Suprapubic skin (tissue), 4 donors: ENCODE measurements around the gene COL9A3. TPM values are rescaled to one million over a fixed set of nuclear protein-coding genes. Genes with fewer than 3 reads are reported as not detected.

Experiments used
- DNase-seq, 2 donors: peaks; one replicate each; pipeline ENCODE4 v3.0.0-alpha.2; 2019; ENCODE audit warnings: low spot score in 2 of 2
- H3K27ac ChIP-seq: fragments of 200-600 bp; sonication (generic); one replicate; pipeline ENCODE4 v1.5.1; 2019
- H3K27me3 ChIP-seq: fragments of 200-600 bp; sonication (generic); one replicate; pipeline ENCODE4 v1.5.1; 2019
- H3K36me3 ChIP-seq: fragments of 200-600 bp; sonication (generic); one replicate; pipeline ENCODE4 v1.5.1; 2019
- H3K4me1 ChIP-seq: fragments of 200-600 bp; sonication (generic); one replicate; pipeline ENCODE4 v1.5.1; 2019
- H3K4me3 ChIP-seq: fragments of 200-600 bp; sonication (generic); one replicate; pipeline ENCODE4 v1.5.1; 2019; ENCODE audit warnings: mild to moderate bottlenecking
- H3K9me3 ChIP-seq: fragments of 200-600 bp; sonication (generic); one replicate; pipeline ENCODE4 v1.5.1; 2019
- EP300 ChIP-seq: sonication (generic); formaldehyde crosslinking; IDR thresholded peaks from one replicate; pipeline ENCODE4 v1.6.1; 2017; ENCODE audit warnings: antibody characterized with exemption
- POLR2A ChIP-seq, 2 donors: fragments of 450-650 bp; IDR thresholded peaks; one replicate each; pipeline ENCODE4 v1.6.1; 2017; ENCODE audit warnings: antibody characterized with exemption in 2 of 2, mild to moderate bottlenecking in 2 of 2, moderate library complexity in 2 of 2
- POLR2AphosphoS5 ChIP-seq, 3 donors: sonication (generic); formaldehyde crosslinking; IDR thresholded peaks; one replicate each; pipeline ENCODE4 v1.6.1; 2017; ENCODE audit warnings: antibody characterized with exemption in 3 of 3
- WGBS: methylation state at CpG from one replicate; pipeline ENCODE4 v1.1.5; 2018; 5-methylcytosine and 5-hydroxymethylcytosine counted together
- total RNA-seq, 4 donors: library from RNA; depleted of rRNA; stranded (reverse); fragments of >200 nt; gene quantifications; one replicate each; pipeline ENCODE4 v1.1.0, GENCODE V29; 2016
- TF ChIP-seq, protein P1 (sequence below), 2 donors: fragments of 200-600 bp in 1 of 2; fragments of 450-650 bp in 1 of 2; sonication (generic) in 1 of 2; IDR thresholded peaks; one replicate each; pipeline ENCODE4 v1.5.1; 2016 to 2019; ENCODE audit warnings: antibody characterized with exemption in 2 of 2, mild to moderate bottlenecking in 1 of 2, moderate library complexity in 1 of 2

Gene COL9A3
- total RNA-seq, 4 donors from 2014 or later = 6.1 to 11.3 (median 8.1) TPM

DNA sequence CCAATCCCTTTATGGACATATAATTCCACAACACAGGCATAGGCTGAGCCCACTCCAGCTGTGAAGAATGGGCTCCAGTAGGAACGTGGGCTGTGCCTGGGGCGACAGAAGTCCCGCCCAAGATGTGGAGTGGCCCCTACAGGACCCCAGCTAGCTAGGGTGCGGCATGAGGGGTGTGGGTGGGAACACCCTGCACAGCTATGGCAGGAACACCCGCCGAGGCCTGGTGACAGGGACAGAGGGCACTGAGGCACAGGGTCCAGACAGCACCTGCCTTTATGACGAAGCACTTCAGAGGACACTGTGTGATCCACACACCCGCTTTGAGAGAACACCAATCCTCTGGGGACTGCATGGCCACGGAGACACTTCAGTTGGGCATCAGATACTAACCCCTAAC is 73.0 kb downstream of the COL9A3 start:
- no peak overlapping the region for H3K27ac ChIP-seq
- 94% methylated on average over 5 of the region's 9 CpGs for WGBS
- H3K36me3 ChIP-seq = peaks cover 83% of the 10 kb centered on the region
- DNase-seq = no peak
- H3K4me3 ChIP-seq = no peak overlapping the region
- H3K27me3 ChIP-seq = no peaks in the 10 kb centered on the region
- H3K4me1 ChIP-seq = peaks cover 18% of the 10 kb centered on the region
- TF ChIP-seq EP300 = no peak
- no peak for TF ChIP-seq POLR2A (IDR thresholded peaks at IDR 0.05)
- TF ChIP-seq, protein P1, sequence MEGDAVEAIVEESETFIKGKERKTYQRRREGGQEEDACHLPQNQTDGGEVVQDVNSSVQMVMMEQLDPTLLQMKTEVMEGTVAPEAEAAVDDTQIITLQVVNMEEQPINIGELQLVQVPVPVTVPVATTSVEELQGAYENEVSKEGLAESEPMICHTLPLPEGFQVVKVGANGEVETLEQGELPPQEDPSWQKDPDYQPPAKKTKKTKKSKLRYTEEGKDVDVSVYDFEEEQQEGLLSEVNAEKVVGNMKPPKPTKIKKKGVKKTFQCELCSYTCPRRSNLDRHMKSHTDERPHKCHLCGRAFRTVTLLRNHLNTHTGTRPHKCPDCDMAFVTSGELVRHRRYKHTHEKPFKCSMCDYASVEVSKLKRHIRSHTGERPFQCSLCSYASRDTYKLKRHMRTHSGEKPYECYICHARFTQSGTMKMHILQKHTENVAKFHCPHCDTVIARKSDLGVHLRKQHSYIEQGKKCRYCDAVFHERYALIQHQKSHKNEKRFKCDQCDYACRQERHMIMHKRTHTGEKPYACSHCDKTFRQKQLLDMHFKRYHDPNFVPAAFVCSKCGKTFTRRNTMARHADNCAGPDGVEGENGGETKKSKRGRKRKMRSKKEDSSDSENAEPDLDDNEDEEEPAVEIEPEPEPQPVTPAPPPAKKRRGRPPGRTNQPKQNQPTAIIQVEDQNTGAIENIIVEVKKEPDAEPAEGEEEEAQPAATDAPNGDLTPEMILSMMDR (IDR thresholded peaks at IDR 0.05) = no peak
- no peak for TF ChIP-seq POLR2AphosphoS5 (IDR thresholded peaks at IDR 0.05)
- no peaks in the 10 kb centered on the region for H3K9me3 ChIP-seq

DNA sequence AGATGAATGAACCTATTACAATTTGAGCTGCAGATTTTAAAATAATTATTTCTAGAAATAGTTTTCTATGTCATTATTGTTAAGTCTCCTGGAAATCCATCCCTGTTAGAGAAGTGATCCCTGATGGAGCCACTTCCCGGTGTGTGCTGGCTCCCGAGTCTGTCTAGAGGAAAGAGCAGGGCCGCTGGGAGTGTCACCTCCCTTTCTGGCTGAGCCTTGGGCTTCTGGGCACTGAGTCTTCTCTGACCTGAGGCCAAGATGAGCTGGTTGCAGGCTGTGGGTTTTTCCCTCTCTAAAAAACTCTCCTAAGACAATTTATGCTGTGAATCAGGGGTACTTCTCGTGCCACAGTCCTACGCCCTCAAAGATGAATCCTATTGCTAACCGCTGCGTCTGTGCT is 73.6 kb downstream of the COL9A3 start:
- WGBS = 74% methylated on average over 7 of the region's 7 CpGs
- Histone ChIP-seq H3K4me3 (no peak overlapping the region), H3K36me3 (peaks cover 83% of the 10 kb centered on the region), H3K27ac (no peak overlapping the region), H3K27me3 (no peaks in the 10 kb centered on the region), H3K9me3 (no peaks in the 10 kb centered on the region), H3K4me1 (peaks cover 12% of the 10 kb centered on the region)
- no peak for DNase-seq
- TF ChIP-seq POLR2A (IDR thresholded peaks at IDR 0.05) = no peak
- no peak for TF ChIP-seq POLR2AphosphoS5 (IDR thresholded peaks at IDR 0.05)
- TF ChIP-seq, protein P1 (IDR thresholded peaks at IDR 0.05) = no peak
- no peak for TF ChIP-seq EP300

Other genes starting within 250 kb of the COL9A3 start
- 10 to 100 TPM; 50.2 to 59.1 (median 52.7) TPM for gene SLCO4A1, start 174.5 kb upstream of the COL9A3 start, total RNA-seq
- gene NTSR1, start 108.2 kb upstream of the COL9A3 start, total RNA-seq = under 1 TPM in 2 of 4 donors, not detected in 2; 0.16 to 0.55 TPM
- gene MRGBP, start 20.6 kb upstream of the COL9A3 start, total RNA-seq = 10 to 100 TPM in 3 of 4 donors, 1 to 10 TPM in 1; 10.0 to 13.3 (median 11.7) TPM
- 10 to 100 TPM; 32.1 to 54.1 (median 42.5) TPM for gene OGFR, start 12.2 kb upstream of the COL9A3 start, total RNA-seq
- 10 to 100 TPM in 2 of 4 donors, 1 to 10 TPM in 2; 9.0 to 20.3 (median 12.7) TPM for gene TCFL5, start 44.8 kb downstream of the COL9A3 start, total RNA-seq
- 100 to 1,000 TPM in 1 of 4 donors, 10 to 100 TPM in 3; 64.6 to 143 (median 79.2) TPM for gene DIDO1, start 109.5 kb downstream of the COL9A3 start, total RNA-seq
- gene GID8, start 121.1 kb downstream of the COL9A3 start, total RNA-seq = 10 to 100 TPM; 30.4 to 57.0 (median 45.1) TPM
- gene SLC17A9, start 135.7 kb downstream of the COL9A3 start, total RNA-seq = 1 to 10 TPM in 1 of 4 donors, under 1 TPM in 3; 0.10 to 2.1 (median 0.66) TPM
- gene BHLHE23, start 189.9 kb downstream of the COL9A3 start, total RNA-seq = not detected